ENCODE results near the gene CAPZA1.
A peak's percentile ranks its signal among the peaks of the same experiment; 100 is the strongest.

CAPZA1 gene

GRCh38 chr1:112619518-112620376, at the start of gene CAPZA1:
TSS of gene CAPZA1 (plus strand) at chr1:112619832. CDS start at chr1:112619845, 13 bp downstream.
- Histone ChIP-seq H3K4me3 (ENCODE audit: low read depth, low read length) (peak within 1 kb of the TSS; percentile 98), H3K36me3 (replicated peaks) (no peaks in the 10 kb centered on the region), H3K27me3 (replicated peaks) (no peaks in the 10 kb centered on the region), H3K27ac (peak within 1 kb of the TSS; percentile 93)
- peak; percentile 86 for DNase-seq
- in situ Hi-C loops (cut with HindIII; ENCODE audit: low pct_ligation_motif_present, low sequenced_read_pairs), result loop anchor here (10.0 to 25.0 kb wide), 2 partner anchors 132 to 225 kb away; partner anchors contain the start of gene CTTNBP2NL
- TF ChIP-seq, protein P1, sequence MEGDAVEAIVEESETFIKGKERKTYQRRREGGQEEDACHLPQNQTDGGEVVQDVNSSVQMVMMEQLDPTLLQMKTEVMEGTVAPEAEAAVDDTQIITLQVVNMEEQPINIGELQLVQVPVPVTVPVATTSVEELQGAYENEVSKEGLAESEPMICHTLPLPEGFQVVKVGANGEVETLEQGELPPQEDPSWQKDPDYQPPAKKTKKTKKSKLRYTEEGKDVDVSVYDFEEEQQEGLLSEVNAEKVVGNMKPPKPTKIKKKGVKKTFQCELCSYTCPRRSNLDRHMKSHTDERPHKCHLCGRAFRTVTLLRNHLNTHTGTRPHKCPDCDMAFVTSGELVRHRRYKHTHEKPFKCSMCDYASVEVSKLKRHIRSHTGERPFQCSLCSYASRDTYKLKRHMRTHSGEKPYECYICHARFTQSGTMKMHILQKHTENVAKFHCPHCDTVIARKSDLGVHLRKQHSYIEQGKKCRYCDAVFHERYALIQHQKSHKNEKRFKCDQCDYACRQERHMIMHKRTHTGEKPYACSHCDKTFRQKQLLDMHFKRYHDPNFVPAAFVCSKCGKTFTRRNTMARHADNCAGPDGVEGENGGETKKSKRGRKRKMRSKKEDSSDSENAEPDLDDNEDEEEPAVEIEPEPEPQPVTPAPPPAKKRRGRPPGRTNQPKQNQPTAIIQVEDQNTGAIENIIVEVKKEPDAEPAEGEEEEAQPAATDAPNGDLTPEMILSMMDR (IDR thresholded peaks at IDR 0.05; ENCODE audit: low read depth, low read length, missing control alignments), result no peak

DNA sequence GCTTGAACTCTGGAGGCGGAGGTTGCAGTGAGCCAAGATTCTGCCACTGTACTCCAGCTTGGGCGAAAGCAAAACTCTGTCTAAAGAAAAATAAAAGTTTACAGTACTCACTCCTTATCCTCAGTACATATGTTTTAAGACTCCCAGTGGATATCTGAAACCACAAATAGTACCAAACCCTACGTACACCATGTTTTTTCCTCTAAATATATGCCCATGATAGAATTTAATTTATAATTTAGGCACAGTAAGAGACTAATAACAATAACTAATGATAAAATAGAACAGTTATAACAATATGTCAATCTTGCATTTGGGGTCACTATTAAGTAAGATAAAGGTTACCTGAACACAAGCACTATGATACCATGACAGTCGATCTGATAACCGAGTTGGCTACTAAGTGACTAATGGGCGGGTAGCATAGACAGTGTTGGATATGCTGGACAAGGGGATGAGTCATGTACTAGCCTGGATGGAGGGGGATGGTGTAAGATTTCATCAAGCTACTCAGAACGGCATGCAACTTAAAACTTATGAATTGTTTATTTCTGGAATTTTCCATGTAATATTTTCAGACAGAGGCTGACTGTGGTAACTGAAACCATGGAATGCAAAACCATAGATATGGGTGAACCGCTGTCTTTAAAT, 44.4 kb upstream of the CAPZA1 start:
- in situ Hi-C loops (cut with HindIII; ENCODE audit: low pct_ligation_motif_present, low sequenced_read_pairs), result no loop called here
- Histone ChIP-seq H3K27ac (peak overlapping the region; percentile 9), H3K36me3 (replicated peaks) (peaks cover 9% of the 10 kb centered on the region), H3K4me3 (ENCODE audit: low read depth, low read length) (no peak overlapping the region), H3K27me3 (replicated peaks) (no peaks in the 10 kb centered on the region)
- TF ChIP-seq, protein P1 (IDR thresholded peaks at IDR 0.05; ENCODE audit: low read depth, low read length, missing control alignments), result no peak
- peak; percentile 96 for DNase-seq

DNA sequence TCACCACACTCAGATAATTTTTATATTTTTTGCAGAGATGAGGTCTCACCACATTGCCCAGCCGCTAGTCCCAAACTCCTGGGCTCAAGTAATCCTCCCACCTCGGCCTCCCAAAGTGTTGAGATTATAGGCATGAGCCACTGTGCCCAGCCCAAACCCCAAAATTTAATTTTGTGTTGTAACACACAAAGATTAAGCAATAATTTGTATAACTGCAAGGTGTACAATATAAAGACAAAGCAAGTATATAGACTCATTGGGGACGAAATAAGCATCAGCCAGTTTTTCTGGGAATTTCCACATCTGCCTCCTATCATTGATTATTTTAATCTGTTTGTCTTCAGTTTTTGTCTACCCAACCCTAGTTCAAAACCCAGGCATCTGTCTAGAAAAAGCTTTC, 43.4 kb upstream of the CAPZA1 start:
- Histone ChIP-seq H3K36me3 (replicated peaks) (peaks cover 9% of the 10 kb centered on the region), H3K4me3 (ENCODE audit: low read depth, low read length) (no peak overlapping the region), H3K27me3 (replicated peaks) (no peaks in the 10 kb centered on the region), H3K27ac (no peak overlapping the region)
- TF ChIP-seq, protein P1 (IDR thresholded peaks at IDR 0.05; ENCODE audit: low read depth, low read length, missing control alignments), result no peak
- in situ Hi-C loops (cut with HindIII; ENCODE audit: low pct_ligation_motif_present, low sequenced_read_pairs), result no loop called here
- DNase-seq, result no peak

DNA sequence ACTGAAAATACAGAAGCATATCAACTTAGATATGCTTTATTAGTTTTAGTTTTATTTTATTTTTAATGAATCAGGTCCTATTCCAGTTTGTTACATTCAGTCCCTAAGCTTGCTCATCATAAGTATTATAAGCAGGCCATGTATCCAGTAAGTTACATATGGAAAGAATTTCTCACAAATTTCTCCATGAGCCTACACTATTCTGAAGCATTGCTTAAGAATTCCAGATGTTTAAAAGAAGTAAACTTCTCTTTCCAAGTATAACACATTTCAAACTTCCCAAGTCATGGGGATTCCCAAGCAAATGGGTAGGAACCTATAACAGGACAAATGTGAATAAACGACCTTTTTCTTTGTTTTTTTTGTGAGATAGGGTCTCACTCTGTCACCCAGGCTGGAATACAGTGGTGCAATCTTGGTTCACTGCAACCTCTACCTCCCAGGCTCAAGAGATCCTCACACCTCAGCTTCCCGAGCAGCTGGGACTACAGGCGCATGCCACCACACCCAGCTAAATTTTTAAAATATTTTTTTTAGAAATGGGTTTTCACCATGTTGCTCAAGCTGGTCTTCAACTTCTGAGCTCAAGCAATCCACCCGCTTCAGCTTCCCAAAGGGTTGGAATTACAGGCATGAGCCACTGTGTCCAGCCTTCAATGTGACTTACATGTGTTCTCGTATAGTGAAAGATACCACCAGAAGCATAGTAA, 39.7 kb upstream of the CAPZA1 start:
- DNase-seq, result no peak
- Histone ChIP-seq H3K27ac (no peak overlapping the region), H3K36me3 (replicated peaks) (peaks cover 5% of the 10 kb centered on the region), H3K27me3 (replicated peaks) (no peaks in the 10 kb centered on the region), H3K4me3 (ENCODE audit: low read depth, low read length) (no peak overlapping the region)
- TF ChIP-seq, protein P1 (IDR thresholded peaks at IDR 0.05; ENCODE audit: low read depth, low read length, missing control alignments), result no peak
- in situ Hi-C loops (cut with HindIII; ENCODE audit: low pct_ligation_motif_present, low sequenced_read_pairs), result no loop called here

DNA sequence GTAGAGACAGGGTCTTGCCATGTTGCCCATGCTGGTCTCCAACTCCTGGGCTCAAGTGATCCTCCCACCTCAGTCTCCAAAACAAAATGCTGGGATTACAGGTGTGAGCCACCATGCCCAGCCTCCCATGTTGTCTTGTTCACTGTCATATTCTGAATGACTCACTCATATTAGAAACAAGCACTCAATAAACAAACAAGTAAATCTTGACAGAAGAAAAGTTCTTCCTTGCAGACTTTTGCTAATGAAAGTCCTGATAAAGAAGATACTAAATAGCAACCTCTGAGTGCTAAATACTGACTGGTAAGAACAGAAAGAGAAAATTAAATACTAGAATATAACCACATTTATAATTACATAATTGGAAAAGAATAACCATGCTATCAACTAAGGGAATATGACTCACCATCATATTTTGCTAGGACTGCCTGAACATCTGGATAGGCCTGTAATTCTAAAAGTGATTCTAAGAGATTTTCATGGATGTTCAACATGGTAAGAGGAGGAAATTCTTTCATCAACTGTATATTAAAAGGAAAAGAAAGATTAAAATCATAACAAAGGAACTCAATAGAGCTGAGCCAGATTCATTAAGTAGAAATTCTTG, 37.9 kb upstream of the CAPZA1 start:
- no peak for DNase-seq
- in situ Hi-C loops (cut with HindIII; ENCODE audit: low pct_ligation_motif_present, low sequenced_read_pairs), result no loop called here
- Histone ChIP-seq H3K27me3 (replicated peaks) (no peaks in the 10 kb centered on the region), H3K36me3 (replicated peaks) (peaks cover 5% of the 10 kb centered on the region), H3K4me3 (ENCODE audit: low read depth, low read length) (no peak overlapping the region), H3K27ac (no peak overlapping the region)
- TF ChIP-seq, protein P1 (IDR thresholded peaks at IDR 0.05; ENCODE audit: low read depth, low read length, missing control alignments), result no peak

Measured in brain microvascular endothelial cell (primary cell).